OCI-LY1 (cell line): ENCODE data around the gene CCT2.

Source experiments
- H2AFZ ChIP-seq: fragments of 200-600 bp; sonication (generic), shearing (Covaris generic); 2 replicates; pipeline ENCODE4 v1.6.0; 2014; ENCODE audit warnings: antibody characterized with exemption, mild to moderate bottlenecking, low read length
- H3F3A ChIP-seq: fragments of 200-600 bp; sonication (generic), shearing (Covaris generic); 2 replicates; pipeline ENCODE4 v1.6.0; 2014; ENCODE audit warnings: mild to moderate bottlenecking, antibody characterized with exemption, low read length, moderate library complexity; ENCODE audit not compliant: insufficient read depth
- H3K27ac ChIP-seq: fragments of 200-600 bp; sonication (generic); 2 replicates; pipeline ENCODE4 v1.5.1; 2014; ENCODE audit warnings: low read length, mixed run types, mild to moderate bottlenecking, low read depth; ENCODE audit not compliant: poor library complexity, severe bottlenecking
- H3K27me3 ChIP-seq: fragments of 200-600 bp; sonication (generic); 2 replicates; pipeline ENCODE4 v1.6.0; 2014; ENCODE audit warnings: antibody characterized with exemption, mild to moderate bottlenecking, low read length, moderate library complexity; ENCODE audit not compliant: insufficient read depth
- H3K36me3 ChIP-seq: fragments of 200-600 bp; sonication (generic); 2 replicates; pipeline ENCODE4 v1.6.1; 2014; ENCODE audit warnings: mild to moderate bottlenecking, antibody characterized with exemption, low read length, moderate library complexity, mixed read lengths; ENCODE audit not compliant: insufficient read depth
- H3K4me1 ChIP-seq: fragments of 200-600 bp; sonication (generic); 2 replicates; pipeline ENCODE4 v1.5.1; 2014; ENCODE audit warnings: mild to moderate bottlenecking, low read length, moderate library complexity; ENCODE audit not compliant: insufficient read depth, severe bottlenecking
- H3K4me2 ChIP-seq: fragments of 200-600 bp; sonication (generic), shearing (Covaris generic); 2 replicates; pipeline ENCODE4 v1.6.1; 2014; ENCODE audit warnings: low read length
- H3K4me3 ChIP-seq: fragments of 200-600 bp; sonication (generic); 2 replicates; pipeline ENCODE4 v1.5.1; 2014; ENCODE audit warnings: low read length, low read depth, mild to moderate bottlenecking, mixed read lengths; ENCODE audit not compliant: poor library complexity, severe bottlenecking
- H3K79me2 ChIP-seq: fragments of 200-600 bp; shearing (Covaris generic); 2 replicates; pipeline ENCODE4 v1.6.1; 2016; ENCODE audit warnings: mixed run types, low read length, mixed read lengths; ENCODE audit not compliant: insufficient read depth
- H3K9ac ChIP-seq: fragments of 200-600 bp; sonication (generic), shearing (Covaris generic); 2 replicates; pipeline ENCODE4 v1.6.1; 2014; ENCODE audit warnings: mild to moderate bottlenecking, low read length, mixed read lengths
- H3K9me2 ChIP-seq: fragments of 200-600 bp; sonication (generic), shearing (Covaris generic); 2 replicates; pipeline ENCODE4 v1.6.1; 2014; ENCODE audit warnings: low read depth, mild to moderate bottlenecking, low read length, mixed read lengths
- H3K9me3 ChIP-seq: fragments of 200-600 bp; shearing (Covaris generic); 2 replicates; pipeline ENCODE4 v1.6.1; 2014; ENCODE audit warnings: low read length, mixed read lengths
- H4K20me1 ChIP-seq: fragments of 200-600 bp; sonication (generic), shearing (Covaris generic); 2 replicates; pipeline ENCODE4 v1.6.0; 2016; ENCODE audit warnings: mild to moderate bottlenecking, low read length; ENCODE audit not compliant: insufficient read depth
- EZH2 ChIP-seq: fragments of 200-600 bp; sonication (generic), shearing (Covaris generic); IDR thresholded peaks from 2 replicates; pipeline ENCODE4 v1.8.0; 2017; ENCODE audit warnings: borderline replicate concordance, mixed run types, mild to moderate bottlenecking, antibody characterized with exemption, low read length, moderate library complexity, mixed read lengths
- TF ChIP-seq, protein P1 (sequence below): fragments of 200-600 bp; sonication (generic), shearing (Covaris generic); IDR thresholded peaks from 2 replicates; pipeline ENCODE4 v1.5.1; 2017; ENCODE audit warnings: mild to moderate bottlenecking, antibody characterized with exemption, low read length, moderate library complexity, mixed read lengths

Gene CCT2

DNA sequence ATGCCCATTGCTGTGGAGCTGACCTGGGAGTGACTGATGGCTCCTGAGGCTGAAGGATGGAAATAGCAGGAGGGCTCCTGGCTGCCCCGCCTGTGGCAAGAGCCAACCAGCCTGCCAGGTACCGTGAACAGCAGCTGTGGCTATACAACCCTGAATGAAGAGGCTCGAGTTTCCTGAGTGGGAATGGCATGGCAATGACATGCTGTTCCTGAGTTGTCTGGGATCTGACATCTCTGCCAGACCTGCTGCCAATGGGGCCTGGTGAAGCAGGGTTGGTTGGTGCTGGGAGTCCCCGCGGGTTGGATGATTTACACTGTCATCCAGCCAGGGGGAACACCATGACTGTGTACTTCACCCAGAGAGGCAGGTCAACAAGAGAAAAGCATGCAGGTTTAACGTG, 57.3 kb downstream of the CCT2 start:
- Histone ChIP-seq H4K20me1 (no peaks in the 10 kb centered on the region), H3K4me3 (no peak overlapping the region), H3K9me3 (no peaks in the 10 kb centered on the region), H3K27ac (no peak overlapping the region), H3K4me1 (peaks cover 4% of the 10 kb centered on the region), H3F3A (no peaks in the 10 kb centered on the region), H3K27me3 (no peaks in the 10 kb centered on the region), H3K9me2 (no peaks in the 10 kb centered on the region), H3K36me3 (no peaks in the 10 kb centered on the region), H3K79me2 (no peaks in the 10 kb centered on the region), H3K4me2 (no peak overlapping the region), H2AFZ (no peak overlapping the region), H3K9ac (no peak overlapping the region)
- no peak for TF ChIP-seq EZH2
- TF ChIP-seq, protein P1, sequence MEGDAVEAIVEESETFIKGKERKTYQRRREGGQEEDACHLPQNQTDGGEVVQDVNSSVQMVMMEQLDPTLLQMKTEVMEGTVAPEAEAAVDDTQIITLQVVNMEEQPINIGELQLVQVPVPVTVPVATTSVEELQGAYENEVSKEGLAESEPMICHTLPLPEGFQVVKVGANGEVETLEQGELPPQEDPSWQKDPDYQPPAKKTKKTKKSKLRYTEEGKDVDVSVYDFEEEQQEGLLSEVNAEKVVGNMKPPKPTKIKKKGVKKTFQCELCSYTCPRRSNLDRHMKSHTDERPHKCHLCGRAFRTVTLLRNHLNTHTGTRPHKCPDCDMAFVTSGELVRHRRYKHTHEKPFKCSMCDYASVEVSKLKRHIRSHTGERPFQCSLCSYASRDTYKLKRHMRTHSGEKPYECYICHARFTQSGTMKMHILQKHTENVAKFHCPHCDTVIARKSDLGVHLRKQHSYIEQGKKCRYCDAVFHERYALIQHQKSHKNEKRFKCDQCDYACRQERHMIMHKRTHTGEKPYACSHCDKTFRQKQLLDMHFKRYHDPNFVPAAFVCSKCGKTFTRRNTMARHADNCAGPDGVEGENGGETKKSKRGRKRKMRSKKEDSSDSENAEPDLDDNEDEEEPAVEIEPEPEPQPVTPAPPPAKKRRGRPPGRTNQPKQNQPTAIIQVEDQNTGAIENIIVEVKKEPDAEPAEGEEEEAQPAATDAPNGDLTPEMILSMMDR = no peak

DNA sequence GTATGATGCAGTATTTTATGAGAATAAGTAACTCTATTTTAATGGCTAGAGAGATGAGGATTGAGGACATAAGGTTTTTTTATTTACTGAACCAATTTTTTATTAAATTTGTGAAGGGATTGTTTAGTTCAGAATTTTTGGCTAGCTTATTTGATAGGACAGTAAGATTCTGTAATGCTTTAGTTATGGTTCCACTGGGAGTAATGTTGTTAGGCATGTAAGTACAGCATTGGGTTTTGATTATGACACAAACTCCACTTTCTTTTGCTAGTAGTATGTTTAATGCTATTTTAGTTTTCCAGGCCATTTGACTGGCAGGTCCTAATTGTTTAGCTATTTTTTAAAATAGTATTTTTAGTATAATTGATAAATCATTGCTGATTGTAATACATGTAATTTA, 59.3 kb downstream of the CCT2 start:
- Histone ChIP-seq H3K9me2 (no peaks in the 10 kb centered on the region), H3K27ac (no peak overlapping the region), H3K4me3 (no peak overlapping the region), H3K9me3 (no peaks in the 10 kb centered on the region), H3K79me2 (no peaks in the 10 kb centered on the region), H3K27me3 (no peaks in the 10 kb centered on the region), H3K36me3 (no peaks in the 10 kb centered on the region), H4K20me1 (no peaks in the 10 kb centered on the region), H3K4me1 (peaks cover 4% of the 10 kb centered on the region), H2AFZ (no peak overlapping the region), H3F3A (no peaks in the 10 kb centered on the region), H3K9ac (no peak overlapping the region), H3K4me2 (no peak overlapping the region)
- TF ChIP-seq, protein P1 = no peak
- no peak for TF ChIP-seq EZH2

DNA sequence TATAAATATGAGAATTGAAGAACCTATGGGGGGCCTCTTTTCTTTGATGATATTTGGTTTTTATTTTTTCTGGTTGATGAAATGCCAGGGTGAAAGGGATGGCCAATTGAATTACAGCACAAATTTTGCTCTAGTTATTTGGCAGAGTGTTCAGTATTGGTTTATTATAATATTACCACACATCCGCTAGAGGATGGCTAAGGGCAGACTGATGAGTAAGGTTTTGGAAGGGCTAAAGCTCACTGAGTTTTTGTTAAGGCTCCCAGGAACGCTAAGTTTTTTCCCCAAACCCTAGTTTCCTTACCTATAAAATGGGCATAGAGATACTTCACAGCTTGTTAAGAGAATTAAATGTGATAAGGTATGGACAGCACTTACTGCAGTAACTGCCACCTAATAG, 59.8 kb downstream of the CCT2 start:
- no peak overlapping the region for H3K27ac ChIP-seq
- no peak for TF ChIP-seq EZH2
- TF ChIP-seq, protein P1 = no peak
- no peaks in the 10 kb centered on the region for H3K9me3 ChIP-seq
- peaks cover 4% of the 10 kb centered on the region for H3K4me1 ChIP-seq
- H3K36me3 ChIP-seq = no peaks in the 10 kb centered on the region
- H3K4me3 ChIP-seq = no peak overlapping the region
- H4K20me1 ChIP-seq = no peaks in the 10 kb centered on the region
- H2AFZ ChIP-seq = no peak overlapping the region
- no peaks in the 10 kb centered on the region for H3K79me2 ChIP-seq
- H3K4me2 ChIP-seq = no peak overlapping the region
- H3K27me3 ChIP-seq = no peaks in the 10 kb centered on the region
- no peaks in the 10 kb centered on the region for H3F3A ChIP-seq
- no peaks in the 10 kb centered on the region for H3K9me2 ChIP-seq
- no peak overlapping the region for H3K9ac ChIP-seq
